CD4-positive, alpha-beta memory T cell (primary cell): Measurements from ENCODE around the gene CHL1. TPM values are rescaled to one million over a fixed set of nuclear protein-coding genes. Genes with fewer than 3 reads are reported as not detected.

Source experiments
- CTCF ChIA-PET: fragments of 350-600 bp; sonication (Branson Sonifier 250); formaldehyde crosslinking; loops from one replicate; lab custom pipeline; 2021; ENCODE audit warnings: inconsistent platforms; ENCODE audit not compliant: partially characterized antibody; lab: Charles Lee
- POLR2A ChIA-PET: fragments of 350-600 bp; sonication (Branson Sonifier 250); formaldehyde crosslinking; loops from one replicate; lab custom pipeline; 2021; ENCODE audit not compliant: partially characterized antibody; lab: Charles Lee
- DNase-seq, 5 donors: peaks; one replicate each; pipeline versions ENCODE4 v3.0.0 to v3.0.0-alpha.2; 2020 to 2022; ENCODE audit warnings: mixed read lengths in 1 of 5
- H3K27ac ChIP-seq: one replicate; pipeline ENCODE4 v1.7.0; 2013; ENCODE audit warnings: low read depth, low read length
- H3K27me3 ChIP-seq: 2 replicates; pipeline ENCODE4 v1.7.0; 2013; ENCODE audit warnings: mild to moderate bottlenecking, low read length, moderate library complexity; ENCODE audit not compliant: insufficient read depth
- H3K36me3 ChIP-seq: 2 replicates; pipeline ENCODE4 v1.7.0; 2013; ENCODE audit warnings: mild to moderate bottlenecking, low read length, moderate library complexity; ENCODE audit not compliant: insufficient read depth
- H3K4me1 ChIP-seq: 2 replicates; pipeline ENCODE4 v1.7.0; 2013; ENCODE audit warnings: mild to moderate bottlenecking, low read length, moderate library complexity; ENCODE audit not compliant: insufficient read depth
- H3K4me3 ChIP-seq, 2 donors: one replicate each; pipeline ENCODE4 v1.7.0; 2013; ENCODE audit warnings: low read length in 2 of 2, mild to moderate bottlenecking in 1 of 2
- H3K9me3 ChIP-seq, 2 donors: one replicate each; pipeline ENCODE4 v1.7.0; 2013; ENCODE audit warnings: low read length in 2 of 2, control low read depth in 1 of 2; ENCODE audit not compliant: control insufficient read depth in 1 of 2
- H3K27ac Mint-ChIP-seq, 7 donors: one replicate each; pipeline ENCODE4 v1.8.0; 2020 to 2021; ENCODE audit warnings: mixed read lengths in 7 of 7, mild to moderate bottlenecking in 6 of 7, inconsistent platforms in 3 of 7, moderate library complexity in 3 of 7
- H3K27me3 Mint-ChIP-seq, 2 donors: one replicate each; pipeline ENCODE4 v1.8.0; 2020 to 2021; ENCODE audit warnings: mixed read lengths in 2 of 2
- H3K36me3 Mint-ChIP-seq, 2 donors: one replicate each; pipeline ENCODE4 v1.8.0; 2020 to 2021; ENCODE audit warnings: mixed read lengths in 2 of 2, inconsistent platforms in 1 of 2, mild to moderate bottlenecking in 1 of 2
- H3K4me1 Mint-ChIP-seq, 4 donors: one replicate each; pipeline ENCODE4 v1.8.0; 2020 to 2021; ENCODE audit warnings: mixed read lengths in 4 of 4, mild to moderate bottlenecking in 1 of 4
- H3K4me3 Mint-ChIP-seq, 8 donors: one replicate each; pipeline ENCODE4 v1.8.0; 2020 to 2021; ENCODE audit warnings: mixed read lengths in 8 of 8, mild to moderate bottlenecking in 7 of 8, moderate library complexity in 6 of 8, inconsistent platforms in 3 of 8
- H3K9me3 Mint-ChIP-seq, 8 donors: one replicate each; pipeline ENCODE4 v1.8.0; 2020 to 2021; ENCODE audit warnings: mixed read lengths in 8 of 8, mild to moderate bottlenecking in 5 of 8, inconsistent platforms in 3 of 8, moderate library complexity in 1 of 8
- intact Hi-C: fragments of 100-400 bp; cut with micrococcal nuclease; formaldehyde crosslinking; loops from one replicate; pipeline ENCODE4 v1.15.1; 2023
- polyA plus RNA-seq, 2 donors: library from polyadenylated mRNA; unstranded; fragments of 300-500 nt; fragmentation: Illumina TruSeq; gene quantifications; one replicate each; pipeline ENCODE4 v1.2.3, GENCODE V29; 2021
- total RNA-seq, 2 experiments: library from RNA; stranded (reverse); gene quantifications; one replicate each; pipeline ENCODE4 v1.2.3, GENCODE V29; 2021

Gene CHL1
- total RNA-seq (not detected), polyA plus RNA-seq (not detected)

- POLR2A ChIA-PET: no interaction called here
- Histone ChIP-seq H3K4me3 (no peak within 1 kb of the TSS), H3K9me3 (no peaks in the 10 kb centered on the region), H3K4me1 (no peaks in the 10 kb centered on the region), H3K36me3 (no peaks in the 10 kb centered on the region), H3K27ac (no peak within 1 kb of the TSS), H3K27me3 (no peaks in the 10 kb centered on the region)
- Mint-ChIP-seq H3K27me3 (peaks cover 20 to 22% of the 10 kb centered on the region in 2 donors), H3K4me3 (peak within 1 kb of the TSS in 3 of 8 donors; percentile 6 to 71 (median 34)), H3K9me3 (peaks cover 0 to 6% (median 3%) of the 10 kb centered on the region in 8 donors), H3K27ac (no peak within 1 kb of the TSS), H3K36me3 (no peaks in the 10 kb centered on the region), H3K4me1 (peaks cover 3 to 6% (median 4%) of the 10 kb centered on the region in 4 donors)
- intact Hi-C loops: no loop called here
- no peak for DNase-seq
- CTCF ChIA-PET: no interaction called here
Measured at GRCh38 chr3:196311-197148, at the start of gene CHL1. TSS of gene CHL1 (plus strand) at chr3:196763. CDS start at chr3:319777, 123,014 bp downstream.

- DNase-seq: no peak
- peaks cover 0 to 5% (median 0%) of the 10 kb centered on the region in 8 donors for H3K9me3 Mint-ChIP-seq
- H3K9me3 ChIP-seq: no peaks in the 10 kb centered on the region
- POLR2A ChIA-PET: no interaction called here
- H3K27me3 Mint-ChIP-seq: no peaks in the 10 kb centered on the region
- no peaks in the 10 kb centered on the region for H3K36me3 ChIP-seq
- no peak overlapping the region for H3K4me3 ChIP-seq
- no peaks in the 10 kb centered on the region for H3K4me1 Mint-ChIP-seq
- H3K27ac ChIP-seq: no peak overlapping the region
- no peak overlapping the region for H3K27ac Mint-ChIP-seq
- CTCF ChIA-PET: no interaction called here
- H3K4me1 ChIP-seq: no peaks in the 10 kb centered on the region
- no peaks in the 10 kb centered on the region for H3K36me3 Mint-ChIP-seq
- intact Hi-C loops: no loop called here
- peak overlapping the region in 1 of 8 donors; percentile 39 for H3K4me3 Mint-ChIP-seq
- H3K27me3 ChIP-seq: no peaks in the 10 kb centered on the region
Measured at GRCh38 chr3:151614-152189, 44.9 kb upstream of the CHL1 start.

- Histone ChIP-seq H3K27me3 (no peaks in the 10 kb centered on the region), H3K4me1 (no peaks in the 10 kb centered on the region), H3K9me3 (no peaks in the 10 kb centered on the region), H3K27ac (no peak overlapping the region), H3K36me3 (no peaks in the 10 kb centered on the region), H3K4me3 (no peak overlapping the region)
- ChIA-PET POLR2A (no interaction called here), CTCF (no interaction called here)
- H3K4me3 Mint-ChIP-seq: no peak overlapping the region
- no peak for DNase-seq
- intact Hi-C loops: no loop called here
- H3K36me3 Mint-ChIP-seq: no peaks in the 10 kb centered on the region
- H3K4me1 Mint-ChIP-seq: no peaks in the 10 kb centered on the region
- H3K9me3 Mint-ChIP-seq: peaks cover 0 to 10% (median 4%) of the 10 kb centered on the region in 8 donors
- H3K27me3 Mint-ChIP-seq: peaks cover 0 to 4% of the 10 kb centered on the region in 2 donors
- no peak overlapping the region for H3K27ac Mint-ChIP-seq
Measured at GRCh38 chr3:159974-160373, 36.6 kb upstream of the CHL1 start.

- no peaks in the 10 kb centered on the region for H3K9me3 ChIP-seq
- no peaks in the 10 kb centered on the region for H3K36me3 ChIP-seq
- ChIA-PET CTCF (no interaction called here), POLR2A (no interaction called here)
- H3K4me1 ChIP-seq: no peaks in the 10 kb centered on the region
- Mint-ChIP-seq H3K9me3 (peaks cover 0 to 10% (median 3%) of the 10 kb centered on the region in 8 donors), H3K4me1 (no peaks in the 10 kb centered on the region), H3K27me3 (peaks cover 0 to 4% of the 10 kb centered on the region in 2 donors), H3K36me3 (no peaks in the 10 kb centered on the region), H3K4me3 (no peak overlapping the region), H3K27ac (no peak overlapping the region)
- H3K27me3 ChIP-seq: no peaks in the 10 kb centered on the region
- intact Hi-C loops: no loop called here
- no peak overlapping the region for H3K4me3 ChIP-seq
- H3K27ac ChIP-seq: no peak overlapping the region
- DNase-seq: no peak
Measured at GRCh38 chr3:166071-166470, 30.5 kb upstream of the CHL1 start.

- H3K36me3 ChIP-seq: no peaks in the 10 kb centered on the region
- CTCF ChIA-PET: no interaction called here
Measured at GRCh38 chr3:166799-167198, 29.8 kb upstream of the CHL1 start.

GRCh38 chr3:173886-174285 is 22.7 kb upstream of the CHL1 start:
- CTCF ChIA-PET: no interaction called here

More at GRCh38 chr3:166799-167198, 29.8 kb upstream of the CHL1 start:
- Histone ChIP-seq H3K4me1 (no peaks in the 10 kb centered on the region), H3K27me3 (no peaks in the 10 kb centered on the region), H3K27ac (no peak overlapping the region), H3K9me3 (no peaks in the 10 kb centered on the region), H3K4me3 (no peak overlapping the region)
- DNase-seq: no peak
- no peak overlapping the region for H3K4me3 Mint-ChIP-seq
- POLR2A ChIA-PET: no interaction called here
- H3K36me3 Mint-ChIP-seq: no peaks in the 10 kb centered on the region
- H3K9me3 Mint-ChIP-seq: peaks cover 0 to 10% (median 3%) of the 10 kb centered on the region in 8 donors
- H3K27me3 Mint-ChIP-seq: peaks cover 0 to 4% of the 10 kb centered on the region in 2 donors
- H3K27ac Mint-ChIP-seq: no peak overlapping the region
- intact Hi-C loops: no loop called here
- no peaks in the 10 kb centered on the region for H3K4me1 Mint-ChIP-seq

GRCh38 chr3:184976-185375 is 11.6 kb upstream of the CHL1 start:
- Histone ChIP-seq H3K9me3 (no peaks in the 10 kb centered on the region), H3K27me3 (no peaks in the 10 kb centered on the region), H3K27ac (no peak overlapping the region), H3K4me1 (no peaks in the 10 kb centered on the region), H3K4me3 (no peak overlapping the region), H3K36me3 (no peaks in the 10 kb centered on the region)
- no peak overlapping the region for H3K4me3 Mint-ChIP-seq
- no peaks in the 10 kb centered on the region for H3K4me1 Mint-ChIP-seq
- H3K27ac Mint-ChIP-seq: no peak overlapping the region
- peaks cover 0 to 4% (median 1%) of the 10 kb centered on the region in 8 donors for H3K9me3 Mint-ChIP-seq
- intact Hi-C loops: no loop called here
- CTCF ChIA-PET: no interaction called here
- no peaks in the 10 kb centered on the region for H3K27me3 Mint-ChIP-seq
- no peak for DNase-seq
- no peaks in the 10 kb centered on the region for H3K36me3 Mint-ChIP-seq
- POLR2A ChIA-PET: no interaction called here

More at GRCh38 chr3:173886-174285, 22.7 kb upstream of the CHL1 start:
- no peaks in the 10 kb centered on the region for H3K36me3 ChIP-seq
- H3K27me3 ChIP-seq: no peaks in the 10 kb centered on the region
- H3K9me3 ChIP-seq: no peaks in the 10 kb centered on the region
- no peak overlapping the region for H3K27ac ChIP-seq
- H3K27me3 Mint-ChIP-seq: peaks cover 0 to 1% of the 10 kb centered on the region in 2 donors
- H3K36me3 Mint-ChIP-seq: no peaks in the 10 kb centered on the region
- H3K27ac Mint-ChIP-seq: no peak overlapping the region
- H3K9me3 Mint-ChIP-seq: peaks cover 0 to 2% (median 0%) of the 10 kb centered on the region in 8 donors
- H3K4me3 Mint-ChIP-seq: peak overlapping the region in 1 of 8 donors; percentile 12
- peaks cover 0 to 2% (median 0%) of the 10 kb centered on the region in 4 donors for H3K4me1 Mint-ChIP-seq
- DNase-seq: no peak
- H3K4me3 ChIP-seq: no peak overlapping the region
- POLR2A ChIA-PET: no interaction called here
- intact Hi-C loops: no loop called here
- no peaks in the 10 kb centered on the region for H3K4me1 ChIP-seq
